Ishikawa (cell line): ENCODE measurements around the gene STAT4.

ENCODE experiments used
- CEBPB ChIP-seq: IDR thresholded peaks from 2 replicates; pipeline ENCODE4 v1.6.1; 2012
- CREB1 ChIP-seq: IDR thresholded peaks from 2 replicates; pipeline ENCODE4 v1.6.1; 2012; ENCODE audit warnings: low read depth
- EGR1 ChIP-seq: IDR thresholded peaks from 2 replicates; pipeline ENCODE4 v1.6.1; 2012
- EP300 ChIP-seq: IDR thresholded peaks from 2 replicates; pipeline ENCODE4 v1.6.1; 2012; ENCODE audit warnings: borderline replicate concordance
- FOXM1 ChIP-seq: IDR thresholded peaks from 2 replicates; pipeline ENCODE4 v1.6.1; 2012; ENCODE audit warnings: low read depth, borderline replicate concordance
- NFIC ChIP-seq: IDR thresholded peaks from 2 replicates; pipeline ENCODE4 v1.6.1; 2012
- RAD21 ChIP-seq: IDR thresholded peaks from 2 replicates; pipeline ENCODE4 v1.6.1; 2012; ENCODE audit warnings: low read depth
- TAF1 ChIP-seq: IDR thresholded peaks from 2 replicates; pipeline ENCODE4 v1.6.1; 2012; ENCODE audit warnings: low read depth, mild to moderate bottlenecking
- TCF12 ChIP-seq: IDR thresholded peaks from 2 replicates; pipeline ENCODE4 v1.6.1; 2012; ENCODE audit warnings: low read depth
- TEAD4 ChIP-seq: IDR thresholded peaks from 2 replicates; pipeline ENCODE4 v1.6.1; 2012
- YY1 ChIP-seq: IDR thresholded peaks from 2 replicates; pipeline ENCODE4 v1.6.1; 2012; ENCODE audit warnings: low read depth
- ZBTB7A ChIP-seq: IDR thresholded peaks from 2 replicates; pipeline ENCODE4 v1.6.1; 2012; ENCODE audit warnings: low read depth
- TF ChIP-seq, protein P1 (sequence below): IDR thresholded peaks from 2 replicates; pipeline ENCODE4 v1.6.1; 2012
- TF ChIP-seq, protein P2 (sequence below): IDR thresholded peaks from 2 replicates; pipeline ENCODE4 v1.6.1; 2012
- TF ChIP-seq, protein P3 (sequence below): IDR thresholded peaks from 2 replicates; pipeline ENCODE4 v1.6.1; 2012; ENCODE audit warnings: low read depth, mild to moderate bottlenecking

The STAT4 gene

DNA sequence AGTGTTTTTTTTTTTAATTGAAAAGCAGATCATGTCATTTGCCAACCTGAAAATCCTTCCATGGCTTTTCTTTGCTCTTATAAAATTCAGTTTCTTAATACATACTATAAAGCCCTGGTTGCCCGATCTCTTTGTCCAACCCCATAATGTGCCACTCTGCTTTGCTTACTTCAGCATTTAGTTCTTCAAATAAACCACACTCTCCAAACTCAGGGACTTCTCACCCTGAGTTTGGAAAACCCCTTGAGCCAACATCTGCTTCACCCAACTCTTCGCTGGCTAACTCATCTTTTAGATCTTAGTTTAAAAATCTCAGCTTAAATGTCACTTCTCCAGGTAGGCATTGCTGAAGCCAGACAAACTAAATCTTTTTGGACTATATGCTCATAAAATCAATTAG lies 135.6 kb downstream of the STAT4 start:
- no peak for TF ChIP-seq RAD21
- no peak for TF ChIP-seq ZBTB7A
- TF ChIP-seq, protein P1, sequence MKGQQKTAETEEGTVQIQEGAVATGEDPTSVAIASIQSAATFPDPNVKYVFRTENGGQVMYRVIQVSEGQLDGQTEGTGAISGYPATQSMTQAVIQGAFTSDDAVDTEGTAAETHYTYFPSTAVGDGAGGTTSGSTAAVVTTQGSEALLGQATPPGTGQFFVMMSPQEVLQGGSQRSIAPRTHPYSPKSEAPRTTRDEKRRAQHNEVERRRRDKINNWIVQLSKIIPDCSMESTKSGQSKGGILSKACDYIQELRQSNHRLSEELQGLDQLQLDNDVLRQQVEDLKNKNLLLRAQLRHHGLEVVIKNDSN: no peak
- no peak for TF ChIP-seq CEBPB
- TF ChIP-seq TEAD4: no peak
- no peak for TF ChIP-seq EP300
- TF ChIP-seq FOXM1: no peak
- no peak for TF ChIP-seq TCF12
- TF ChIP-seq EGR1: no peak
- TF ChIP-seq NFIC: no peak
- TF ChIP-seq YY1: no peak
- TF ChIP-seq, protein P2, sequence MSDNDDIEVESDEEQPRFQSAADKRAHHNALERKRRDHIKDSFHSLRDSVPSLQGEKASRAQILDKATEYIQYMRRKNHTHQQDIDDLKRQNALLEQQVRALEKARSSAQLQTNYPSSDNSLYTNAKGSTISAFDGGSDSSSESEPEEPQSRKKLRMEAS: no peak
- TF ChIP-seq, protein P3, sequence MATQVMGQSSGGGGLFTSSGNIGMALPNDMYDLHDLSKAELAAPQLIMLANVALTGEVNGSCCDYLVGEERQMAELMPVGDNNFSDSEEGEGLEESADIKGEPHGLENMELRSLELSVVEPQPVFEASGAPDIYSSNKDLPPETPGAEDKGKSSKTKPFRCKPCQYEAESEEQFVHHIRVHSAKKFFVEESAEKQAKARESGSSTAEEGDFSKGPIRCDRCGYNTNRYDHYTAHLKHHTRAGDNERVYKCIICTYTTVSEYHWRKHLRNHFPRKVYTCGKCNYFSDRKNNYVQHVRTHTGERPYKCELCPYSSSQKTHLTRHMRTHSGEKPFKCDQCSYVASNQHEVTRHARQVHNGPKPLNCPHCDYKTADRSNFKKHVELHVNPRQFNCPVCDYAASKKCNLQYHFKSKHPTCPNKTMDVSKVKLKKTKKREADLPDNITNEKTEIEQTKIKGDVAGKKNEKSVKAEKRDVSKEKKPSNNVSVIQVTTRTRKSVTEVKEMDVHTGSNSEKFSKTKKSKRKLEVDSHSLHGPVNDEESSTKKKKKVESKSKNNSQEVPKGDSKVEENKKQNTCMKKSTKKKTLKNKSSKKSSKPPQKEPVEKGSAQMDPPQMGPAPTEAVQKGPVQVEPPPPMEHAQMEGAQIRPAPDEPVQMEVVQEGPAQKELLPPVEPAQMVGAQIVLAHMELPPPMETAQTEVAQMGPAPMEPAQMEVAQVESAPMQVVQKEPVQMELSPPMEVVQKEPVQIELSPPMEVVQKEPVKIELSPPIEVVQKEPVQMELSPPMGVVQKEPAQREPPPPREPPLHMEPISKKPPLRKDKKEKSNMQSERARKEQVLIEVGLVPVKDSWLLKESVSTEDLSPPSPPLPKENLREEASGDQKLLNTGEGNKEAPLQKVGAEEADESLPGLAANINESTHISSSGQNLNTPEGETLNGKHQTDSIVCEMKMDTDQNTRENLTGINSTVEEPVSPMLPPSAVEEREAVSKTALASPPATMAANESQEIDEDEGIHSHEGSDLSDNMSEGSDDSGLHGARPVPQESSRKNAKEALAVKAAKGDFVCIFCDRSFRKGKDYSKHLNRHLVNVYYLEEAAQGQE: no peak
- TF ChIP-seq TAF1: no peak
- TF ChIP-seq CREB1: no peak

GRCh38 chr2:191014653-191015020 lies 136.2 kb downstream of the STAT4 start:
- TF ChIP-seq, protein P1: no peak
- TF ChIP-seq, protein P2: no peak
- TF ChIP-seq FOXM1 (no peak), YY1 (no peak), TAF1 (no peak), NFIC (no peak)
- TF ChIP-seq, protein P3: no peak

DNA sequence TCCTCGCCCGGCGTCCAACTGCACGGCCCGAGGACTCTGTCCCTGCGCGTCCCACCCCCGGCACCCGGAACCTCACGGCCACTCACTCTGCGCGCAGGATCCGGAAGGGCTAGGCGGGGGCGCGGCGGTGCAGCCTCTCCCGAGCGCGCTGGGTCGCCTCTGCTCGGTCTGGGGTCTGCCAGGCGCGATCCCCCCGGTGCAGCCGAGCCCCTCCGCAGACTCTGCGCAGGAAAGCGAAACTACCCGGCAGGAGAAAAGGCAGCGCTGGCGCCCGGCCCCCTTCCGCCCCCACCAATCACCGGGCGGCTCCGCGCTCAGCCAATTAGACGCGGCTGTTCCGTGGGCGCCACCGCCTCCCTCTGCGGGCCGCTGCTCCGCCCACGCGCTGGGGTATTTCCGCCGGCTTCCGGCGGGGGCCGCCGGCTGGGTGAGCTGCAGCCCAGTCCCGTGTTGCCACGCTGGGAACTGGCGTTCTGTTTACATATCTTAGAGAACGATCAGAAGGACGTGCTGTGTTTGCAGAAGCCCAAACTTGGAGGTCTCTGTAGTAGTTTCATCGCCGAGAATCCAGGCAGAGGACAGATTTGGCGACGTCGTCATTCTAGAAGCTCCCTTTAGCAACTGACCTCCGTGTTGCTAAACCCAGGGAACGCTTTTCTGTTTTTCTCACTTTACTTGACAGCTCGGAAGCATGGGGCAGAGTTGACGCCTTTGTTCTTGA lies 136.7 kb downstream of the STAT4 start, which contains the start of gene STAT1:
Gene STAT1, minus strand, starts transcription at position 240 of the 721 bp plus-strand sequence. CDS start 4,168 bp downstream, outside the sequence.
- TF ChIP-seq CREB1: no peak
- peak; percentile 76; the same call in 1 of the 2 replicates for TF ChIP-seq FOXM1
- TF ChIP-seq ZBTB7A: peak; percentile 79; the same call in 1 of the 2 replicates
- TF ChIP-seq TCF12: peak; percentile 57; the same call in 1 of the 2 replicates
- peak; percentile 49 for TF ChIP-seq TEAD4
- TF ChIP-seq RAD21: no peak
- TF ChIP-seq EP300: peak; percentile 96
- TF ChIP-seq, protein P2: peak; percentile 87
- TF ChIP-seq, protein P1: peak; percentile 56; the same call in 1 of the 2 replicates
- TF ChIP-seq TAF1: peak; percentile 96
- no peak for TF ChIP-seq YY1
- peak; percentile 99 for TF ChIP-seq EGR1
- TF ChIP-seq, protein P3: no peak; the same call in 1 of the 2 replicates
- no peak; the same call in 1 of the 2 replicates for TF ChIP-seq CEBPB
- no peak for TF ChIP-seq NFIC
